GM21447 (cell line): Measurements from ENCODE around the gene SERTAD2.

Source experiments
- ATAC-seq: cut with Tn5 transposase; IDR thresholded peaks from one replicate; pipeline ENCODE4 v1.9.1; 2021; ENCODE audit not compliant: unreplicated experiment

The SERTAD2 gene

DNA sequence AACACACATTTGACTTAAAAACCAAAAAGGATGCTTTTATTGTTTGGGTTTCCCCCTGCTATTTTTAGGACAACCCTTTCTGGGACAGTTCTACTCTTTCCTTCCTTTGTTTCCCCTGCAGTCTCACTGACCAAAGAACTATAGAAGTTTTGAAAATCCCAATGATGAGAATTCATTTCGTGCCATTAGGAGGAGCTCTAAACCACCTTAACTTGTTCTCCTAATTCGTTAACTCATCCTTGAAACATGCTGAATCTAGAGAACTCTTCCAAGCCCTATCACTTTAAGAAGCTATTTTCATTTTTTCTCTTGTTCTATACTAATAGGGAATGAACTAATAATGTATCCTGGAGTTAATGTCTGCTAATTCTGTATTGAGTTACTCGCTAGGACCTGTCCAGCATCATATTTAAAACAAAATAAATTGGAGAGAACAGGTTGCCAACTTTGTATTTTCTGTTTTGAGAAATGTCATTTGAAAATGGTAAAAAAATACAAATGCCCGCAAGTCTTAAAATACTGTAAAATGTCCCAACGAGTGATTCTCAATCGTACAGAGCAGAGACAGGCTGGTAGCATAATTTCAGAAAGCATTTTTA lies 66.7 kb downstream of the SERTAD2 start:
- no peak for ATAC-seq

DNA sequence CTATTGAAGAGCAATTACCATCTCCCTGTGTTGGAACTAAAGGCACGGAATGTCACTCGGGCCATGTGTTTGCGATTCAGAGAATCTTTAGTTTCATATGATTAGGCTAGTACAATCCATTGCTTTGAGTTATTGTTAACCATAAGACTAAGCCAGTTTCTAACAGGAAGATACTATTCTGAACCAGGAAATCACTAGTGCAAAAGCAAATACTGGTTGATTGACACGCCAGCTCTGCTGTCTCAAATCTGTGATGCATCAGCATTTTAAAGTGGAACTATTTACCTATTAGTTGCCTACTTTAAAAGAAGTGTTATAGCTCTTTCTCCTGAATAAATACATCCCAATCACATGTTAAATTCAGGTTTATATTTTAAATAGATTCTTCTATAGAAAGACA lies 67.7 kb downstream of the SERTAD2 start:
- peak; percentile 39 for ATAC-seq

DNA sequence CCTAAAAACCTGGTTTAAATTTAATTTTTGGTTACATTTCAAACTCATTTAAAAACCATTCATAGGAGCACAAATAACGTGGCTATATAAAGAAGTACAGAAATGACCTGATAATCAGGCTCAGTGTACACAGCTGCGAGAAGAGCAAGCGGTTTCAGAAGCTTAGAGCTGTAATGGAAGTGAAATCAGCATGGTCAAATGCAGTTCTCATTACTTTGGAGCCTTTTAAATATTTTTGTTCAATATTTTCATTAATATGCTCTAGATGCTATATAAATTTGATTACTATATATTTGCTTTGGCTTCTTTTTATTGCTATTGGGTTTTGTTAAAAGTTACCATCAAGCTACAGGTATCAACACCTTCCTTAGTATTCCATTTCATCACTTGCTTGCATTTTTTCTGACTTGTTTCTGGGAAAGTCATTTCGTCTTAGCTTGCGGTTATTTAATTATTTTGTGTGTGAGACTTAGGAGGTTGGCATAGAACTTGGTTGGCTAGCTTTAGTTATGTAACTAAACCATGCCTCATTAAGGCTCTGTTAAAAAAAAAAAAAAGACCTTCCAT lies 70.9 kb downstream of the SERTAD2 start:
- ATAC-seq = peak; percentile 90

DNA sequence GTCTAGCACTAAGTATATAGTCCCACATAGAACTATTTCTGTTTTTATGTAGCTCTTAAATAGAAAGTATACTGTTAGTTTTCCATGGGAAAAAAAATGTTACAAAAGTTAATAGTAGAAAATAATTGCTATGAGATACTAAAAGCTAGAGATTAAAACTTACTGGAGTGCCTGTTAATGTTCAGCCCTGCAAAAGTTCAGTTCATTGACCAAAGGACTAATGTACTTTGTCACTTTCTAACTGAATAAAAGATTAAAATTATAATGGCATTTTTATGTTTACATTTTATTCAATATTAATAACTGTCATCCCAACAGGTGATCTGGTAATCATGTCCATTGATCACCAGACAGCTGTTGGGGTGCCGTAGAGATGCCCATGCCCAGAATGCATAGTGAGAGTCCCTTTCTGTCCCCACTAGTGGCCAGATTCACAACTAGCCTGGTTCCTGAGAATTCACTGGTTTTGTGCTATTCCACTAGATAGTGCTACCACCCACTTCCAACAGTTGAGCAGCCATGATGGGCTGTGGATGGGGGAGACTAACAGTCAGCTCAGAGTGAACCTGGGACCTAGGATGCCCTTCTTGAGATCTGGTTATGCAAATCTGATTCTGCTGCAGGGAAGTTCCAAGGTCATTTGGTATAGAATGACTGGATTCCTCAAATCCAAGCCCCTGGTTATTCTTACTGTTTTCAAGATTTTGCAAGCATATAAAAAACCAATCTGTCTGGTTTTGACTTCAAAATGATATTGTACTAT lies 71.8 kb downstream of the SERTAD2 start:
- ATAC-seq = peak; percentile 30
